ENCODE data around the gene MCC.

Gene MCC

GRCh38 chr5:113027431-113027830 is 460.8 kb downstream of the MCC start:
- no peak for TF ChIP-seq CTCF (IDR thresholded peaks at IDR 0.05)

GRCh38 chr5:113027015-113027414 is 461.2 kb downstream of the MCC start:
- no peak for TF ChIP-seq CTCF (IDR thresholded peaks at IDR 0.05)

- TF ChIP-seq CTCF (IDR thresholded peaks at IDR 0.05) = no peak
These were observed 462.0 kb downstream of the MCC start for GRCh38 chr5:113026211-113026610.

- TF ChIP-seq CTCF (IDR thresholded peaks at IDR 0.05) = no peak
These were observed 462.7 kb downstream of the MCC start for GRCh38 chr5:113025596-113025995.

GRCh38 chr5:113024076-113024697 is 464.1 kb downstream of the MCC start:
- no peak for TF ChIP-seq CTCF (IDR thresholded peaks at IDR 0.05)

GRCh38 chr5:113022661-113023060 is 465.6 kb downstream of the MCC start:
- TF ChIP-seq CTCF (IDR thresholded peaks at IDR 0.05) = no peak

GRCh38 chr5:113020461-113021273 is 467.6 kb downstream of the MCC start:
- no peak for TF ChIP-seq CTCF (IDR thresholded peaks at IDR 0.05)
